K562 (cell line): ENCODE measurements around the gene MRAP2. TPM values are rescaled to one million over a fixed set of nuclear protein-coding genes. Genes with fewer than 3 reads are reported as not detected.

Experiments
- CC2D1A ChIP-seq: fragments of 450-650 bp; IDR thresholded peaks from 2 replicates; pipeline ENCODE4 v1.6.1; 2017; ENCODE audit warnings: mild to moderate bottlenecking
- CXXC5 ChIP-seq: fragments of 250-450 bp; sonication (Bioruptor Pico); IDR thresholded peaks from 2 replicates; pipeline ENCODE4 v1.8.0; 2022; ENCODE audit warnings: inconsistent platforms, mild to moderate bottlenecking, moderate library complexity
- E2F6 ChIP-seq, 2 experiments: IDR thresholded peaks; 2 replicates each; pipeline ENCODE4 v1.6.1; 2011; ENCODE audit warnings: borderline replicate concordance in 1 of 2, control low read depth in 1 of 2, low read depth in 1 of 2, low read length in 1 of 2, mild to moderate bottlenecking in 1 of 2, mixed read lengths in 1 of 2, moderate library complexity in 1 of 2; ENCODE audit not compliant: insufficient read depth in 1 of 2, insufficient read length in 1 of 2, poor library complexity in 1 of 2, severe bottlenecking in 1 of 2; ENCODE audit errors: extremely low read depth in 1 of 2
- ETV5 ChIP-seq: sonication (generic); formaldehyde crosslinking; IDR thresholded peaks from 2 replicates; pipeline ENCODE4 v1.4.0; 2020; ENCODE audit warnings: low read depth, mild to moderate bottlenecking, missing genetic modification reagents
- L3MBTL2 ChIP-seq: fragments of 450-650 bp; IDR thresholded peaks from 2 replicates; pipeline ENCODE4 v1.6.1; 2016; ENCODE audit warnings: mild to moderate bottlenecking, moderate library complexity
- MIER1 ChIP-seq: fragments of 450-650 bp; IDR thresholded peaks from 2 replicates; pipeline ENCODE4 v1.6.1; 2016; ENCODE audit warnings: antibody characterized with exemption, mild to moderate bottlenecking, low read depth
- NR4A1 ChIP-seq, 2 experiments: fragments of 250-450 bp in 1 of 2; fragments of 450-650 bp in 1 of 2; sonication (Bioruptor Pico) in 1 of 2; IDR thresholded peaks; 2 replicates each; pipeline versions ENCODE4 v1.4.0 to v1.6.1; 2016 to 2020; ENCODE audit warnings: mild to moderate bottlenecking in 2 of 2, missing compliant biosample characterization in 1 of 2, missing genetic modification characterization in 1 of 2, moderate library complexity in 1 of 2
- SIN3B ChIP-seq: fragments of 450-650 bp; IDR thresholded peaks from 2 replicates; pipeline ENCODE4 v1.6.1; 2017; ENCODE audit warnings: low read depth, mild to moderate bottlenecking, moderate library complexity
- STAT5A ChIP-seq: IDR thresholded peaks from 2 replicates; pipeline ENCODE4 v1.6.1; 2012; ENCODE audit warnings: low read length, inconsistent platforms, borderline replicate concordance
- U2AF1 ChIP-seq: fragments of 200-400 bp; formaldehyde crosslinking; optimal IDR thresholded peaks from 2 replicates; pipeline ENCODE3; 2017; ENCODE audit warnings: mild to moderate bottlenecking, low read depth, low read length, moderate library complexity
- USF2 ChIP-seq: sonication (generic); formaldehyde crosslinking; IDR thresholded peaks from 2 replicates; pipeline ENCODE4 v1.5.0; 2020; ENCODE audit warnings: missing genetic modification reagents
- ZBTB7A ChIP-seq: IDR thresholded peaks from 2 replicates; pipeline ENCODE4 v1.6.1; 2011; ENCODE audit warnings: low read depth, mild to moderate bottlenecking, low read length, moderate library complexity, borderline replicate concordance; ENCODE audit not compliant: control insufficient read depth
- polyA plus RNA-seq, 8 experiments: library from polyadenylated mRNA; depleted of rRNA in 4 of 8; stranded (reverse) in 5 of 8; unstranded in 3 of 8; fragments of >200 nt; fragmentation: Nextera tagmentation in 2 of 8; fragmentation: Illumina TruSeq in 1 of 8; extraction: Ambion mirVana in 2 of 8; extraction: Trizol in 1 of 8; gene quantifications; 2 replicates each; pipeline versions ENCODE4 v1.2.1 to v1.2.3, GENCODE V29; 2011 to 2014; ENCODE audit warnings: inconsistent platforms in 1 of 8, missing spikeins in 1 of 8
- total RNA-seq, 7 experiments: library from RNA; depleted of rRNA in 6 of 7; stranded (reverse); fragments of >200 nt in 6 of 7; fragmentation: Illumina TruSeq in 2 of 7; extraction: Trizol in 2 of 7; gene quantifications; 2 replicates each; pipeline versions ENCODE4 v1.2.1 to v1.2.3, GENCODE V29; 2011 to 2021; ENCODE audit warnings: low replicate concordance in 1 of 7

The MRAP2 gene
- total and polyA plus RNA-seq, 9 of the 15 experiments (the other 6 are each of a cell fraction or from before 2014, with no cell fraction given): 5.9 to 38.9 (median 9.3) TPM

GRCh38 chr6:84033523-84034451 lies at the start of gene MRAP2 (continued):
- TF ChIP-seq E2F6 (IDR thresholded peaks at IDR 0.05; ENCODE audit: borderline replicate concordance in 1 of 2, extremely low read depth in 1 of 2, insufficient read depth in 1 of 2, insufficient read length in 1 of 2, low read depth in 1 of 2, low read length in 1 of 2, poor library complexity in 1 of 2, severe bottlenecking in 1 of 2) (peak; percentile 92 to 98), L3MBTL2 (peak; percentile 91), ETV5 (CRISPR knock-in tag) (0 out of 2 replicates have a peak, but pooled peaks have one; percentile 37), CXXC5 (CRISPR knock-in tag) (peak; percentile 77), MIER1 (0 out of 2 replicates have a peak, but pooled peaks have one; percentile 43), U2AF1 (peak; percentile 20), USF2 (CRISPR knock-in tag) (no peak), STAT5A (no peak), CC2D1A (no peak), NR4A1 (CRISPR knock-in tag; IDR thresholded peaks at IDR 0.05) (no peak), NR4A1 (tag; IDR thresholded peaks at IDR 0.05) (0 out of 2 replicates have a peak, but pooled peaks have one; percentile 28), SIN3B (peak; percentile 62), ZBTB7A (peak; percentile 91)
